Measurements from ENCODE around the gene IL11. TPM values are rescaled to one million over a fixed set of nuclear protein-coding genes. Genes with fewer than 3 reads are reported as not detected.

The IL11 gene
- total and polyA plus RNA-seq, 2 of the 13 experiments (the other 11 are each of a cell fraction or from before 2014, with no cell fraction given) = 2.5 to 2.9 TPM

GRCh38 chr19:55339105-55339888 is 31.0 kb downstream of the IL11 start, which contains the start of gene KMT5C (continued):
- TF ChIP-seq ZNF597 (CRISPR knock-in tag; IDR thresholded peaks at IDR 0.05) (no peak), FOXP1 (IDR thresholded peaks at IDR 0.05) (0 out of 2 replicates have a peak, but pooled peaks have one; percentile 6), FOXP1 (CRISPR knock-in tag; IDR thresholded peaks at IDR 0.05) (no peak), DBP (CRISPR knock-in tag; IDR thresholded peaks at IDR 0.05; ENCODE audit: not compliant biosample characterization) (no peak), ZNF777 (CRISPR knock-in tag; IDR thresholded peaks at IDR 0.05) (no peak), RXRA (CRISPR knock-in tag; IDR thresholded peaks at IDR 0.05) (peak; percentile 77; the same call in 1 of the 2 replicates), SMARCE1 (IDR thresholded peaks at IDR 0.05; ENCODE audit: borderline replicate concordance) (no peak), ATF1 (CRISPR knock-in tag; IDR thresholded peaks at IDR 0.05) (peak; percentile 94), RNF219 (CRISPR knock-in tag; IDR thresholded peaks at IDR 0.05) (no peak), KAT8 (CRISPR knock-in tag; IDR thresholded peaks at IDR 0.05) (peak; percentile 52), TRIM22 (IDR thresholded peaks at IDR 0.05) (no peak), MLLT10 (CRISPR knock-in tag; IDR thresholded peaks at IDR 0.05) (no peak), ZNF614 (CRISPR knock-in tag; IDR thresholded peaks at IDR 0.05; ENCODE audit: borderline replicate concordance) (no peak), SMYD3 (CRISPR knock-in tag; IDR thresholded peaks at IDR 0.05) (0 out of 2 replicates have a peak, but pooled peaks have one; percentile 16), ZBTB38 (CRISPR knock-in tag; IDR thresholded peaks at IDR 0.05) (no peak), MAFG (CRISPR knock-in tag; IDR thresholded peaks at IDR 0.05) (no peak), ZNF34 (CRISPR knock-in tag; IDR thresholded peaks at IDR 0.05; ENCODE audit: borderline replicate concordance) (no peak), XBP1 (CRISPR knock-in tag; IDR thresholded peaks at IDR 0.05) (no peak), ZFP91 (CRISPR knock-in tag; IDR thresholded peaks at IDR 0.05; ENCODE audit: borderline replicate concordance) (no peak; the same call in 1 of the 2 replicates), ZFP36L2 (CRISPR knock-in tag; IDR thresholded peaks at IDR 0.05) (no peak), TFDP2 (CRISPR knock-in tag; IDR thresholded peaks at IDR 0.05) (peak; percentile 84), NR2F1 (CRISPR knock-in tag; IDR thresholded peaks at IDR 0.05) (no peak), ZFY (CRISPR knock-in tag; IDR thresholded peaks at IDR 0.05) (peak; percentile 45; the same call in 1 of the 2 replicates)
